HCT116 (cell line): ENCODE data around the gene SKA2. TPM values are rescaled to one million over a fixed set of nuclear protein-coding genes. Genes with fewer than 3 reads are reported as not detected.

Experiments
- ATAC-seq: fragments of 200-7000 bp; cut with Tn5 transposase; 2 replicates; pipeline ENCODE4 v1.9.1; 2020; ENCODE audit warnings: mild to moderate bottlenecking, moderate library complexity
- BruUV-seq: library from RNA; stranded (reverse); fragments of 400-500 nt; replicated peaks from 2 replicates; lab custom pipeline; 2021; lab: Mats Ljungman, UMichigan
- CTCF ChIA-PET: fragments of 300-600 bp; sonication (Branson Sonifier 250); formaldehyde crosslinking; loops from one replicate; lab custom pipeline; 2021; ENCODE audit warnings: antibody characterized with exemption; lab: Charles Lee
- POLR2A ChIA-PET: fragments of 300-600, 350-600 bp; sonication (Branson Sonifier 250); formaldehyde crosslinking; loops from one replicate; lab custom pipeline; 2021; ENCODE audit warnings: antibody characterized with exemption; lab: Charles Lee
- RAD21 ChIA-PET, 2 experiments: fragments of 300-600 bp; sonication (Branson Sonifier 250); formaldehyde crosslinking; loops; one replicate each; lab custom pipeline; 2023; ENCODE audit warnings: low total read pairs in 2 of 2; ENCODE audit not compliant: uncharacterized antibody in 2 of 2, unreplicated experiment in 2 of 2, low non-redundant PET in 1 of 2; lab: Charles Lee
- DNase-seq: peaks from one replicate; pipeline ENCODE4 v3.0.0-alpha.2; 2010; ENCODE audit warnings: low read depth, low spot score
- H2AFZ ChIP-seq: fragments of 200-600 bp; shearing (Covaris generic), sonication (generic); 2 replicates; pipeline ENCODE4 v1.6.1; 2017; ENCODE audit warnings: low read depth, mixed run types, mixed read lengths, antibody characterized with exemption, low read length; ENCODE audit not compliant: poor library complexity, severe bottlenecking
- H3K27ac ChIP-seq: 2 replicates; pipeline ENCODE4 v1.5.1; 2012; ENCODE audit warnings: low read depth, low read length
- H3K27me3 ChIP-seq: fragments of 200-600 bp; sonication (generic); 2 replicates; pipeline ENCODE4 v1.6.1; 2016; ENCODE audit warnings: mixed run types, low read length, mixed read lengths; ENCODE audit not compliant: insufficient read depth
- H3K36me3 ChIP-seq, 2 experiments: fragments of 200-500 bp in 1 of 2; fragments of 200-600 bp in 1 of 2; sonication (Bioruptor generic) in 1 of 2; sonication (generic) in 1 of 2; 2 replicates each; pipeline versions ENCODE4 v1.5.1 to v1.6.1; 2014 to 2016; ENCODE audit warnings: low read length in 2 of 2, inconsistent platforms in 1 of 2, mixed read lengths in 1 of 2, mixed run types in 1 of 2; ENCODE audit not compliant: insufficient read depth in 2 of 2, control insufficient read depth in 1 of 2
- H3K4me1 ChIP-seq, 2 experiments: fragments of 200-600 bp in 1 of 2; sonication (generic) in 1 of 2; 2 replicates each; pipeline versions ENCODE4 v1.5.1 to v1.6.1; 2012 to 2017; ENCODE audit warnings: low read length in 2 of 2, inconsistent platforms in 1 of 2, mild to moderate bottlenecking in 1 of 2, mixed read lengths in 1 of 2, mixed run types in 1 of 2, moderate library complexity in 1 of 2; ENCODE audit not compliant: insufficient read depth in 2 of 2, control insufficient read depth in 1 of 2
- H3K4me2 ChIP-seq: fragments of 200-600 bp; sonication (generic); 2 replicates; pipeline ENCODE4 v1.6.1; 2017; ENCODE audit warnings: mixed run types, low read length, mixed read lengths
- H3K4me3 ChIP-seq, 2 experiments: fragments of 200-600 bp in 1 of 2; sonication (generic) in 1 of 2; replicated peaks in 1 of 2; 2 replicates each; pipeline ENCODE4 v1.5.1; 2011 to 2016; ENCODE audit warnings: low read length in 2 of 2, control low read depth in 1 of 2, low read depth in 1 of 2, mild to moderate bottlenecking in 1 of 2, mixed read lengths in 1 of 2, mixed run types in 1 of 2
- H3K79me2 ChIP-seq: fragments of 200-600 bp; sonication (generic); 2 replicates; pipeline ENCODE4 v1.6.1; 2017; ENCODE audit warnings: mild to moderate bottlenecking, mixed run types, low read length, moderate library complexity, mixed read lengths; ENCODE audit not compliant: insufficient read depth
- H3K9ac ChIP-seq: fragments of 200-600 bp; sonication (generic); 2 replicates; pipeline ENCODE4 v1.6.1; 2016; ENCODE audit warnings: low read length, mixed read lengths
- H3K9me2 ChIP-seq: fragments of 200-600 bp; sonication (generic), shearing (Covaris generic); 2 replicates; pipeline ENCODE4 v1.6.1; 2017; ENCODE audit warnings: mixed run types, mild to moderate bottlenecking, moderate library complexity; ENCODE audit not compliant: insufficient read depth
- H3K9me3 ChIP-seq, 2 experiments: fragments of 200-500 bp in 1 of 2; fragments of 200-600 bp in 1 of 2; sonication (Bioruptor generic) in 1 of 2; sonication (generic) in 1 of 2; 2 replicates each; pipeline ENCODE4 v1.6.1; 2014 to 2017; ENCODE audit warnings: low read length in 2 of 2, mixed read lengths in 2 of 2, inconsistent platforms in 1 of 2, low read depth in 1 of 2, mild to moderate bottlenecking in 1 of 2, mixed run types in 1 of 2, moderate library complexity in 1 of 2; ENCODE audit not compliant: control insufficient read depth in 1 of 2, insufficient read depth in 1 of 2
- H4K20me1 ChIP-seq: fragments of 200-600 bp; sonication (generic), shearing (Covaris generic); 2 replicates; pipeline ENCODE4 v1.6.1; 2017; ENCODE audit warnings: mixed run types, mild to moderate bottlenecking, moderate library complexity; ENCODE audit not compliant: insufficient read depth
- ATF3 ChIP-seq: IDR thresholded peaks from 2 replicates; pipeline ENCODE4 v1.6.1; 2012
- EGR1 ChIP-seq: IDR thresholded peaks from 2 replicates; pipeline ENCODE4 v1.6.1; 2012; ENCODE audit warnings: low read depth
- EZH2phosphoT487 ChIP-seq: fragments of 200-600 bp; IDR thresholded peaks from 2 replicates; pipeline ENCODE4 v1.6.1; 2018; ENCODE audit warnings: antibody characterized with exemption, borderline replicate concordance
- FOSL1 ChIP-seq: IDR thresholded peaks from 2 replicates; pipeline ENCODE4 v1.6.1; 2012; ENCODE audit warnings: low read depth
- JUND ChIP-seq: IDR thresholded peaks from 2 replicates; pipeline ENCODE4 v1.6.1; 2012
- MAX ChIP-seq: IDR thresholded peaks from 2 replicates; pipeline ENCODE4 v1.6.1; 2012
- POLR2A ChIP-seq: IDR thresholded peaks from 2 replicates; pipeline ENCODE4 v1.7.0; 2011; ENCODE audit warnings: borderline replicate concordance; ENCODE audit not compliant: insufficient read depth, insufficient read length; ENCODE audit errors: extremely low read depth
- RAD21 ChIP-seq: IDR thresholded peaks from 2 replicates; pipeline ENCODE4 v1.6.1; 2012; ENCODE audit warnings: low read depth, mild to moderate bottlenecking
- SIN3A ChIP-seq: IDR thresholded peaks from 2 replicates; pipeline ENCODE4 v1.6.1; 2012; ENCODE audit warnings: low read depth
- TCF7L2 ChIP-seq: IDR thresholded peaks from 2 replicates; pipeline ENCODE4 v1.7.0; 2011; ENCODE audit warnings: borderline replicate concordance, inconsistent platforms; ENCODE audit not compliant: insufficient read depth, insufficient read length; ENCODE audit errors: extremely low read depth
- YY1 ChIP-seq: IDR thresholded peaks from 2 replicates; pipeline ENCODE4 v1.6.1; 2011; ENCODE audit warnings: low read length, low read depth, moderate library complexity, mild to moderate bottlenecking; ENCODE audit not compliant: insufficient replicate concordance; ENCODE audit errors: extremely low read depth
- ZFX ChIP-seq: fragments of 450-650 bp; IDR thresholded peaks from 2 replicates; pipeline ENCODE4 v1.6.1; 2017
- ZNF274 ChIP-seq: fragments of 200-500 bp; sonication (Bioruptor generic); IDR thresholded peaks from 2 replicates; pipeline ENCODE4 v1.6.1; 2014; ENCODE audit warnings: mild to moderate bottlenecking, low read depth, low read length, inconsistent platforms
- intact Hi-C: fragments of 100-400 bp; cut with micrococcal nuclease; formaldehyde crosslinking; loops from 2 replicates; pipeline ENCODE4 v1.10.0; 2022
- total RNA-seq: library from RNA; stranded (reverse); gene quantifications from one replicate; pipeline ENCODE4 v1.2.1, GENCODE V29; 2021; ENCODE audit not compliant: unreplicated experiment

SKA2 gene
- total RNA-seq, 1 experiment from 2014 or later, result 72.8 TPM

GRCh38 chr17:59175076-59175475 is 20.1 kb upstream of the SKA2 start:
- no peak overlapping the region for H3K4me2 ChIP-seq
- H3K79me2 ChIP-seq, result no peaks in the 10 kb centered on the region; the same call in none of the 2 replicates
- no peaks in the 10 kb centered on the region for H3K9me3 ChIP-seq
- ChIA-PET CTCF (no interaction called here), POLR2A (no interaction called here), RAD21 (no interaction called here)
- no peak overlapping the region for H3K9ac ChIP-seq
- H2AFZ ChIP-seq, result no peak overlapping the region
- BruUV-seq, result no TSS peak
- no peaks in the 10 kb centered on the region for H3K27me3 ChIP-seq
- DNase-seq (no peak), ATAC-seq (no peak)
- intact Hi-C loops, result no loop called here
- H3K4me1 ChIP-seq, result no peaks in the 10 kb centered on the region
- peaks cover 21 to 24% of the 10 kb centered on the region in 2 experiments for H3K36me3 ChIP-seq
- no peaks in the 10 kb centered on the region for H3K9me2 ChIP-seq
- no peaks in the 10 kb centered on the region for H4K20me1 ChIP-seq
- no peak for TF ChIP-seq POLR2A
- TF ChIP-seq EZH2phosphoT487, result no peak
- no peak for TF ChIP-seq ATF3
- TF ChIP-seq EGR1, result no peak
- TF ChIP-seq FOSL1, result no peak
- no peak for TF ChIP-seq YY1
- no peak for TF ChIP-seq MAX
- TF ChIP-seq RAD21, result no peak
- H3K4me3 ChIP-seq, result no peak overlapping the region
- no peak overlapping the region for H3K27ac ChIP-seq

GRCh38 chr17:59174671-59175070 is 19.7 kb upstream of the SKA2 start:
- ChIA-PET CTCF (no interaction called here), RAD21 (no interaction called here), POLR2A (no interaction called here)
- Histone ChIP-seq H3K4me1 (no peaks in the 10 kb centered on the region), H3K79me2 (peaks cover 2% of the 10 kb centered on the region), H3K36me3 (peaks cover 21 to 26% of the 10 kb centered on the region in 2 experiments), H3K9me2 (no peaks in the 10 kb centered on the region), H2AFZ (no peak overlapping the region), H3K27ac (no peak overlapping the region), H3K4me3 (no peak overlapping the region), H3K9me3 (no peaks in the 10 kb centered on the region), H3K4me2 (no peak overlapping the region), H4K20me1 (no peaks in the 10 kb centered on the region), H3K27me3 (no peaks in the 10 kb centered on the region), H3K9ac (no peak overlapping the region)
- no peak for ATAC-seq
- TF ChIP-seq ZFX, result no peak
- TF ChIP-seq JUND, result no peak
- no peak for TF ChIP-seq EZH2phosphoT487
- no peak for TF ChIP-seq SIN3A
- no peak for TF ChIP-seq TCF7L2
- TF ChIP-seq POLR2A, result no peak
- no peak for TF ChIP-seq ZNF274
- TF ChIP-seq YY1, result no peak
- no peak for TF ChIP-seq FOSL1
- no peak for DNase-seq
- intact Hi-C loops, result no loop called here
- no TSS peak for BruUV-seq
